GM18498 (cell line): ENCODE results near the gene WNT4.

ENCODE experiments used
- ATAC-seq: cut with Tn5 transposase; IDR thresholded peaks from one replicate; pipeline ENCODE4 v1.9.1; 2021; ENCODE audit warnings: mild to moderate bottlenecking, moderate library complexity; ENCODE audit not compliant: unreplicated experiment

Gene WNT4

GRCh38 chr1:22132517-22133235, 10.2 kb downstream of the WNT4 start:
- ATAC-seq, result no peak

- ATAC-seq, result no peak
Measured at GRCh38 chr1:22131875-22132486, 10.9 kb downstream of the WNT4 start.

GRCh38 chr1:22131062-22131461, 11.8 kb downstream of the WNT4 start:
- ATAC-seq, result no peak

GRCh38 chr1:22129501-22130117, 13.3 kb downstream of the WNT4 start:
- ATAC-seq, result no peak

GRCh38 chr1:22128392-22128791, 14.5 kb downstream of the WNT4 start:
- ATAC-seq, result no peak

- ATAC-seq, result no peak
Measured at GRCh38 chr1:22127731-22128130, 15.2 kb downstream of the WNT4 start.

- no peak for ATAC-seq
Measured at GRCh38 chr1:22127248-22127647, 15.6 kb downstream of the WNT4 start.

GRCh38 chr1:22126531-22126930, 16.4 kb downstream of the WNT4 start:
- ATAC-seq, result no peak

- ATAC-seq, result no peak
Measured at GRCh38 chr1:22124592-22125229, 18.2 kb downstream of the WNT4 start.

GRCh38 chr1:22123901-22124404, 18.9 kb downstream of the WNT4 start:
- ATAC-seq, result no peak

- no peak for ATAC-seq
Measured at GRCh38 chr1:22123071-22123390, 19.9 kb downstream of the WNT4 start.

- ATAC-seq, result no peak
Measured at GRCh38 chr1:22122273-22123070, 20.4 kb downstream of the WNT4 start.

GRCh38 chr1:22121421-22121911, 21.4 kb downstream of the WNT4 start:
- ATAC-seq, result no peak

GRCh38 chr1:22120469-22120790, 22.5 kb downstream of the WNT4 start:
- no peak for ATAC-seq

- no peak for ATAC-seq
Measured at GRCh38 chr1:22119626-22120468, 23.1 kb downstream of the WNT4 start.

- no peak for ATAC-seq
Measured at GRCh38 chr1:22118291-22118992, 24.5 kb downstream of the WNT4 start.

- no peak for ATAC-seq
Measured at GRCh38 chr1:22117851-22118250, 25.0 kb downstream of the WNT4 start.

GRCh38 chr1:22117238-22117637, 25.7 kb downstream of the WNT4 start:
- no peak for ATAC-seq

- ATAC-seq, result no peak
Measured at GRCh38 chr1:22115286-22115685, 27.6 kb downstream of the WNT4 start.
